Activated CD8-positive, alpha-beta memory T cell treated with anti-CD3 and anti-CD28 coated beads for 24 hours (primary cell): ENCODE data around the gene PTRHD1.
A peak's percentile ranks its signal among the peaks of the same experiment; 100 is the strongest.

Experiments
- DNase-seq: peaks from one replicate; pipeline ENCODE4 v3.0.0-alpha.2; 2020

PTRHD1 gene

DNA sequence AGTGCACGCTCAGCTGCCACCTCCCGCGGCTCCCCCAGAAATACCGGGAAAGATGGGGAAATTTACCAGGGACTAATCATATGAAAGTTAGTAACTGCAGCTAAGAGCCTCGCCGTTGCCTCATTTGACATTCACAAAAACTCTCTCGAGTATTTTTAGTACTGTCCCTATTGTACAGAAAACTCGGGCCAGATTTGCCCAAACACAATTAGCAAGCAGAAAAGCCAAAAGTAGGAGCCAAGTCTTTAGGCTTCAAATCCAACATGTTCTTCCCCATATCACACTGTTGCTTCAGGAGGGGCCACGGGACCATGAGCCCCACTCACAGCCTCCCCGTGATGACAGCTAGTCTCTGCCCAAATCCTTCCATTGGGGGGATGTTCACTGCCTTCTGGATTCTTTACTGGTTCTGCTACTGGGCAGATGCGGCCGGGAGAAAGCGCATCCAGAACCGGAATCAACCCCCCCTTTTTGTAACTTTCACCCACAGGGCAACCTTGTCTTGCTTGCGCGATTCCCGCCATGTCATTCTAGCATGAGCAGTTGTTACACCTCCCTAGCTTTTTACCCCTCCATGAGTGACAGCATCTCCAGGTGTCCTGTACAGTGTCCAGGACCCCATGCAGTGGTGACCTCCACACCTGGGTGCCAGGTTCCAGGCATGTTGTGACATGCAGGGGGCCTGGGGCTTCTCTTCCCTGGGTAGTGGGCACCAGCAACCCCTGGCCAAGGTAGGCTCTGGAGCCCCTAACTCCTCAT lies 35.2 kb upstream of the PTRHD1 start:
- no peak for DNase-seq

GRCh38 chr2:24827321-24828237 lies 34.4 kb upstream of the PTRHD1 start:
- peak; percentile 84 for DNase-seq

DNA sequence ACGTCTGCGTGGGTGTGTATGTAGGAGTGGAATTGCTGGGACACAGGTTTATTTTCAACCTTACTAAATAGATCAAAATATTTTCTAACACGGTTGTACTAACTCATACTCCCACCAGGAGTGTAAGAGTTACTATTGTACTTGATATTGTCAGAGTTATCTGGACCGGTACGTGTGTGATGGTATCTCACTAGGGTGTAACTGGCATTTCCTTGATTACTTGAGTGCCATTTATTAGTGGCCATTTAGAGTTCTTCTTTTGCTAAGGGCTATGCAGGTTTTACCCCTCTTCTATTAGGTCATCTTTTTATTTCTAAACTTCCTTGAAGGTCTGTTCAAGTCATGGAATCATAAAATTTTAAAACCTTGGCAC lies 33.6 kb upstream of the PTRHD1 start:
- no peak for DNase-seq

DNA sequence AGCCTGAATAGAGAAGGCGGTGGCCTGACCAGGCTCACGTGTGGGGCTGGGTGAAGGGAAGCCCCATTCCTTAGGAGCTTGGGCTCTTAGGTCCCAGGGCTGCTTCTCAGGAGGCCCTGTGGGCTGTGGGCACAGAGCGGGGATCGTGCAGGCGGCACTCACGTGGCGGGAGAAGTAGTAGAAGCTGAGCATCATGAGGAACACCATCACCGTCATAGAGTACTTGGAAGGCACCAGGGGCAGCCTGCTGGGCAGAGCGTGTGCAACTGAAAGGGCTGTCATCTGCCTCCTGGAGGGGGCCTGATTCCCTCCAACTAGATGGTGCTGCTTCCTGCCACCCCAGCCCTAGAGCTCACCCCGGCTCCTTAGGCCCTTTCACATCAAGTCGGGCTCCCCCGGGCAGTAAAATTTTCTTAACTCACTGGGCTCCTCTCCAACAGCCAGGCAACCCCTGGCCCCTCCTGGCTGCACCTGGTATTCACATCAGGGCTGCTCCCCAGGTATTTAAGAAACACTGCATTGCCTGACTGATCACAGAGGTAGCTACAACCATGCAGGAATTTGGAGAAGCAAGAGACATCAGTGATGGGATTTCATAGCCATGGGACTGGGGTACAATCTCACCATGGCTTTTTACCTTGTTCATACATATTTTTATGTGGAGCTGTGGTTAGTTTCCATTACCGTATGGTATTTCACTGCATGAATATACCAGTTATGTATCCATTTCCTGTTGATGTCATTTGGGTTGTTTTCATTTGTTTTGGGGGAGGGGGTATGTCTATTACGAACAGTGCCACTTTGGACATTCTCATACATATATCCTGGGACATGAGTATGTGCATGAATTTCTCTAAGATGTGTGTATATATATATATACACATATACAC lies 32.9 kb upstream of the PTRHD1 start:
- peak; percentile 54 for DNase-seq

GRCh38 chr2:24824966-24825882 lies 32.0 kb upstream of the PTRHD1 start:
- DNase-seq, result peak; percentile 68

GRCh38 chr2:24824071-24824588 lies 30.9 kb upstream of the PTRHD1 start:
- DNase-seq, result peak; percentile 56

- peak; percentile 52 for DNase-seq
Observed at GRCh38 chr2:24822049-24822706, 29.0 kb upstream of the PTRHD1 start.

DNA sequence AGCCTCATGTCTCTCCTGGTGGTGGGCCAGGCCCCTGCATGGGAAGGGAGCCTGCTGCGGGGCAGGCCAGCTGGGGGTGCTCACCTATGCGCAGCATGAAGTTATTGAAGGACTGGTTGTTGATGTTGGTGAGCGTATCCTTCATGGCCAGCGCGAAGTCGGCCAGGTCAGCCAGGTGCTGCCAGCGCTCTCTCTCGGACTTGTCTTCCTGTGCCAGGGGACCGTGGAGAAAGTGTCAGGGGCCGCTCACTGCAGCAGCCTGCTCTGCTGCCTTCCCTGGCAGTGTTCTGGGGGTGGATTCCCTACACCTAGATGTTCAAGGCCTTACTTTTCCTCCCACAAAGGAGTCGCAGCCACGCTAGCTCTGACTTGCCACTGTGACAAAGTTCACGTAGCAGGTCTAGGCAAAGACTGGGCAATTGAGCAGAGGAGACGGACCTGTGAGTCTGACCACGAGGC lies 28.3 kb upstream of the PTRHD1 start:
- peak; percentile 54 for DNase-seq

DNA sequence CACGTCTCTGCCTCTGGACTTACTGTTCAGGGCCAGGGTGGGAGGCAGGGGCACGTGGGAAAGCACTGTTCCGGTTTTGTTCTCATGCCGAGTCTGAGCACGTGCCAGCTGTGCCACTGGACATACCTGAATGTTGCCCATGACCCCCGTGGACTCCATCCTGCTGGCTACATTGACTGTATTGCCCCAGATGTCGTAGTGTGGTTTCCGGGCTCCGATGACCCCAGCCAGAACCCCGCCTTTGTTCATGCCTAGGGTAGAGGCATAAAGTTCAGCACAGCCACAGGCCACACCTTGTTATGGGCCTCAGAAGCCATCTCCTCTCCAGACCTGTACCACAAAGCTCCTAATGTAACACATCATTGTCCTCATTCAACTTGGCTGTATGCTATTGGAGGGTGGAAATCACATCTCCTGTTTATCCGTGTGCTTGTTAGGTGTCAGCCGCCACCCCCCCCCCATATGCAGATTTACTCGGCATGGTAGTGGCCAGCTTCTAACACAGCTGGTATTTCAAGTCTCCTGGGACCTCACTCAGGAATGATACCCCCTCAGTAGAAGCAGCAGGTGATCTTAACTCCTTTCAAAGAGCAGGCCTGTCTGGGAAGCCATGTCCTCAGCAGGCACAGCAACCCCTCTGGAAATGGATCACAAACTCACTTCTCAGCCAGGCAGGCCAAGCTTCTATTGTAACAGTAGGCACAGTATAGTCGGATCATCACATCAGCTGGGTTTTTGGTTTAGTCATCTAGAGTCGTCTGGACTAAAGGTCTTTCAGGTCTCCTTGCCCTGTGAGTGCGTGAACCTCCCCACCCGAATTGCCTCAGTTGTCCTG lies 27.6 kb upstream of the PTRHD1 start:
- DNase-seq, result peak; percentile 51

- DNase-seq, result peak; percentile 50
Observed at GRCh38 chr2:24820175-24820513, 27.0 kb upstream of the PTRHD1 start.

DNA sequence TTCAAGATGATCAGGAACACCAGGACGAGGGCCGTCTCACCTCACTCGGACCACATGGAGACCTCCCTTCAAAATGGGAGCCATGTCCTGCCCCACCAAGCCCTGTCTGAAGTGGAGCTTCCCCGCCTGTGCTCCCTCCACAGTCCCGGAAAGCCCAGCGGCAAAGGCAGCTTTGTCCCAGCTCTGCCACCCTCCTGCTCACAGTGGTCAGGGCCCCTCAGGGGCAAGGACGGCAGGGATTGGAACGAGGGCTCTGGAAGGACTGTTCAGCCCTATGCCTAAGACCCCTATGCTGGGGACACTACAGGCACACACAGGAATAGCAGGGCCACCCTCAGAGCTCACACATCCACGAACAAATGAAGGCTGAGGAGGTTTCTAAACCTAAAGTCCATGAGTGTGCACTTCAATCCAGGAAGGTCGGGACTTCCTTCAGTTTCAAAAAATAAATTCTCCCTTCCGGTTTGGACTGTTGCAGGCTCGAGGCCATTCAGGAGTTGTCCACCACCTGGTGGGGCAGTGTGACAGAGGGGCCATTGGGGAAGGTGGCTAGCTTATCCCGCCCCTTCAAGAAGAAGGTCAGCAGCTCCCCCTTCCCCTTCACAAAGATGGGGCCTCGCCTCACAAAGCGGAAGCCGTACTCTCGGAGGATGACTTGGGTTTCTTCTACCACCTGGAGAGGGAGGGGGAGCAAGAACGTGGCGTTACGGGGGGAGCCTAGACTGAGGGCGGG lies 26.4 kb upstream of the PTRHD1 start:
- peak; percentile 50 for DNase-seq

DNA sequence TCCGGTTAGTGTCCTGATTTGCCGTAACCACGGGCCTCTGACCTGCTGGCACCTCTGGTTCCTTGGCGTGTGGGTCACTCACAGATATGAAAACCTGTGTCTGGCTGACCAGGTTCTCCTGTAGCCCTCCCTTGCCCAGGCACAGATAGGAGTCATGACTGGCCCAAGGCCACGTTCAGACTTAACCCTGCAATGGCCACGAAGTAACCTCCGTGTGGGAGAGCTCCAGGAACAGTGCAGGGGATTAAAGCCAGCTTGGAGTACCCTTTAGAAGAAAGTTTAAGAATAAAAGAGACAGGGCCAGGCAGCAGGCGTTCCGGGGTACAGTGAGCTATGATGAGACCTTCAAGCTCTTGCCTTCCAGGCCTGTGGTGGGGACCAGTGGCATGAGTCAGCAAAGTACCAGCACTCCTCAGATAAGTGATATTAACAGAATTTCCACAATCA lies 25.6 kb upstream of the PTRHD1 start:
- peak; percentile 53 for DNase-seq

DNA sequence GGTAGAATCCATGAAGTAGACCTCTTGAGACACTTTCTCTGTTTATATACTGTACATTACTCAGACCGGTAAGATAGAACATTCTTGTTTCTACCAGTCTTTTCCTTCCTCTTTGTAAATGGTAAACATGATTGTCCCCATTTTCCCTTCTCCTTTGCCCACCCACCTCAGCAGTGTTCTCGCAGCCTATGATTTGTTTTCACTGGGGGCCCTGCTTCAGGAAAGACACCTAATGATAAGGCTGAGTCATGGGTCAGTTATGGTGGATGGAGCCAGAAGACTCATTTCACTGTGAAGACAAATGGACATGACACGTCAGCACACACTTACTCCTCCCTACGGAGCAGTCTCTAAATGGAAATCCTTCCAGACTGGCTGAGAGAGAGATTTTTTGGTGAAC lies 23.7 kb upstream of the PTRHD1 start:
- DNase-seq, result no peak

DNA sequence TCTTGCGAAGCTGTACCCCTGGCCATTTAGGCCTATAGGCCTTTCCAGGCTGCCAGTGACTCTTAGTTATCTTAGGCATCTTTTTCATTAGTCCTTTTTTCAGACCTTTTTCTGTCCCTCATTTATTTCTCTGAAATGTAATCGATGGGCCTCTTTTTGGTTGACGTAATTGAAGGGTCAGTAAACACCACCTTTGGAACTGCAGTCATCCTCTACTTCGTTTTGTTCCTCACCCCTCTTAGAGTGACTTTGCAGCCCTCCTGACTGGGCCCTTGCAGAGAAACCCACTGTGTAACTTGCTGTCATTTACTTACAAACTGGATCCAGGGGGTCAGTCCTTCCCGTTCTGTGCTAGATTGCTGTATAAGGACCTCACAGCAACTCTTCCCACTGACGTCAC lies 23.2 kb upstream of the PTRHD1 start:
- no peak for DNase-seq

DNA sequence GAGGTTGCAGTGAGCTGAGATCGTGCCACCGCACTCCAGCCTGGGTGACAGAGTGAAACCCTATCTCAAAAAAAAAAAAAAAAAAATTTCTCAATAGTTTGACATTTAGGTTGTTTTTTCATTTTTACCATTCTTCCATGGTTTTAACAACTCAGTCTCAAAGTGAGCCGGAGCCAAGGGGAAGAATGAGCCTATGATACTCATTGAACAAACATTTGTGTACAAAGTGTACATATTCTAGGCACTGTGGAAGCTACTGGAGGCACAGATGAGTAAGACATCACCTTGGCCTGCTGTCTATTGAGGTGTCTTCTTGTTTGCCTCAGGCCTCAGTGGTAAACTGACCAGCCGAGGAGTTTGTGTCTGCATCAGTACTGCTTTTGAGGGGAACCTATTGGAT lies 22.0 kb upstream of the PTRHD1 start:
- DNase-seq, result no peak

DNA sequence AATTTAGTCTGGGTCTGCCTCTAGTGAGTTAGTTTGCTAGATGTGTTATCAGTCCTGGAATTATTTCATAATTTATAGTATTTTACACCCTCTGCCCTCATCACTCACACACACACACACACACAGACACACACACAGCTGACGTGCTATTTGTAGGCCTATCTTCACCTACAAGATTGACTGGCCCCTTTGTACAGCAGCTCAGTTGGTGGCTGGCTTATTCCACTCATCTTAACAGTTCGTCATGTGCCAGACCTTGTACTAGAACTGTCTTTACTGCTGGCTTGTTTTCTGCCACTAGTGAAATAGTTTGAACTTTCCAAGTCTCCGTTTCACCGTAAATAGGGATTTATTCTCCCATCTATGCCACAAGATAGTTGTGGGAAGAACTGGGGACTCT lies 21.3 kb upstream of the PTRHD1 start:
- peak; percentile 33 for DNase-seq

DNA sequence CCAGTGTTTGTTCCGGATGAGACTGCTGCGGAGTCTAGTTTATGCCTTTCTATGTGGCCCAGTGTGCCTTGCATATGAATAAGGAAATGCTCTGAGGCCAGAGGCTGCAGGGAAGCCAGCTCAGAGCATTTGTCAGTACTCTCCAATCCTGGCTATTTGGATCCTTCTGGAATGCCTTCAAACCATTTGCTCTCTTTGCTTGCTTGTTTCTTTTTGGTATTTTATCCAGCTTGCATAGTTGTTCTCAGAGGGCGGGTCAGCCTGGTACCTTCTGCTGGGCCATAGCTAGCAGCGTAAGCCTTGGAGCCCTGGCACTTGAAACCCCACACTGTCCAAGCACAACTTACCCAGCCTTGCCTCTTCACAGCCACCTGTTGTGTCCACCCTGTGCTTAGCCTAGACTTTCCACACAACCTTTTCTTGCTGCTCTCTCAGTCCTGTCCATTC lies 20.5 kb upstream of the PTRHD1 start:
- DNase-seq, result no peak

DNA sequence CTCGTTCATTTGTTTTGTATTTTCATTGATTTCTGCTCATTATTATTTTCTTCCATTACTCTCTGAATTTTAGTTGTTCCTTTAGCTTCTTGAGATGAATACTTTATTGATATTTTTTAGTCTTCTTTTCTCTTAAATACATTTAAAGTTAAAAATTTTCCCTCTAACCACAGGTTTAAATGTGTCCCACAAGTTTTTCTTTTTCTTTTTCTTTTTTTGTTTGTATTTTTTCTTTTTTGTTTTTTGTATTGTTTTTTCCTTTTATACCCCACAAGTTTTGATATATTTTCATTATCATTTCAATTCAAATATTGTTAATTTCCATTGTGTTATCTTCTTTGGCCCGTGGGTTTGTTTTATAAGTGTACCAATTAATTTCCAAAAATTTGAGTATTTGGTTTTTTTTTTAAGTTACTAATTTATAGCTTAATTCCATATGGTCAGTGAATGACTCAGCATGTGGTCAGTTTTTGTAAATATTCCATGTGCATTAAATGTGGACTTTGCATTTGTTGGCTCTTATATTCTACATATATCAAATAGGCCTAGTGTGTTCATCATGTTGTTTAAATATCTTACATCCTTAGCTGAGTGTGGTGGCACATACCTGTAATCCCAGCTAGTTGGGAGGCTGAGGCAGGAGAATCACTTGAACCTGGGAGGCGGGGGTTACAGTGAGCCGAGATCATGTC lies 16.3 kb upstream of the PTRHD1 start:
- DNase-seq, result no peak

DNA sequence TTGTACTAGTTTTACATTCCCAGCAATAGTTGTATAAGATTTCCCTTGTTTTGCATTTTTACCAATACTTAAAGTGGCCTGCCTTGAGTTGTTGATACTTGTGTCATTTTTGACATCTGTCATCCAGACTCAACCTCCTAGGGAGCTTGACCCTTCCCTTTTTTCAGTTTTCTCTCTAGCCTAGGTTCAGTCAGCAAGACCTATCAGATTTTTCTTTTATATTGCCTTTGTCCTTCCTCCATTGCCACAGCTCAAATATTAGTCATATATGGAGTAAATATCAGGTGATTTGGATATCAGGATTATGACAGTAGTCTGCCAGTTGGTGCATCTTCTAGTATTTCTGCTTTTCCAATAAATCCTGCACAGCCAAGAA lies 13.5 kb upstream of the PTRHD1 start:
- DNase-seq, result no peak
